LoVo (cell line): ENCODE measurements around the gene AMDHD2.
A peak's percentile ranks its signal among the peaks of the same experiment; 100 is the strongest.
"Not testable (repeated sequence)": the region's sequence is repeated elsewhere in the genome, so short reads cannot be mapped to it uniquely, and the experiment has no call there.

Source experiments
- DNase-seq: peaks from one replicate; pipeline ENCODE4 v3.0.0-alpha.2; 2016; ENCODE audit warnings: low spot score

Gene AMDHD2

GRCh38 chr16:2517954-2518605 is 2.1 kb upstream of the AMDHD2 start:
- no peak for DNase-seq

- no peak for DNase-seq
These were observed 1.1 kb upstream of the AMDHD2 start for GRCh38 chr16:2518823-2519710.

DNA sequence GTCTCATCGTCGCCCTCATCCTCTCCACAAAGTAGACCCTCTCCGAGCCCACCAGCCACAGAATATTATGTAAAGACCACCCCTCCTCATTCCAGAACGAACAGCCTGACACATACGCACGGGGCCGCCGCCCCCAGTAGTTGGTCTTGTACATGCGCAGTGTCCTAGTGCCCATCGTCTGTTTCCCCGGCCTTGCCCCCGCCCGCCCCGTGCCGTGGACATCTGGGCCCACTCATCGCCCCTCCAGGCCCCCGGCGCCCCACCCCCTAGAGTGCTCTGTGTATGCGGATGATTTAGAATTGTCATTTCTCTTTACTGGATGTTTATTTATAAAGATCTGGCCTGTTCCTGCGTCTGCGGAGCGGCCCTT is 475 bp upstream of the AMDHD2 start:
- DNase-seq: no peak

- DNase-seq: no peak
These were observed 787 bp downstream of the AMDHD2 start for GRCh38 chr16:2520784-2521531.

- no peak for DNase-seq
These were observed 3.6 kb downstream of the AMDHD2 start for GRCh38 chr16:2523801-2524231.

- no peak for DNase-seq
These were observed 4.3 kb downstream of the AMDHD2 start for GRCh38 chr16:2524339-2524938.

- no peak for DNase-seq
These were observed 6.0 kb downstream of the AMDHD2 start for GRCh38 chr16:2526135-2526534.

GRCh38 chr16:2527071-2527783 is 7.1 kb downstream of the AMDHD2 start:
- DNase-seq: no peak

GRCh38 chr16:2527784-2528100 is 7.6 kb downstream of the AMDHD2 start:
- DNase-seq: no peak

DNA sequence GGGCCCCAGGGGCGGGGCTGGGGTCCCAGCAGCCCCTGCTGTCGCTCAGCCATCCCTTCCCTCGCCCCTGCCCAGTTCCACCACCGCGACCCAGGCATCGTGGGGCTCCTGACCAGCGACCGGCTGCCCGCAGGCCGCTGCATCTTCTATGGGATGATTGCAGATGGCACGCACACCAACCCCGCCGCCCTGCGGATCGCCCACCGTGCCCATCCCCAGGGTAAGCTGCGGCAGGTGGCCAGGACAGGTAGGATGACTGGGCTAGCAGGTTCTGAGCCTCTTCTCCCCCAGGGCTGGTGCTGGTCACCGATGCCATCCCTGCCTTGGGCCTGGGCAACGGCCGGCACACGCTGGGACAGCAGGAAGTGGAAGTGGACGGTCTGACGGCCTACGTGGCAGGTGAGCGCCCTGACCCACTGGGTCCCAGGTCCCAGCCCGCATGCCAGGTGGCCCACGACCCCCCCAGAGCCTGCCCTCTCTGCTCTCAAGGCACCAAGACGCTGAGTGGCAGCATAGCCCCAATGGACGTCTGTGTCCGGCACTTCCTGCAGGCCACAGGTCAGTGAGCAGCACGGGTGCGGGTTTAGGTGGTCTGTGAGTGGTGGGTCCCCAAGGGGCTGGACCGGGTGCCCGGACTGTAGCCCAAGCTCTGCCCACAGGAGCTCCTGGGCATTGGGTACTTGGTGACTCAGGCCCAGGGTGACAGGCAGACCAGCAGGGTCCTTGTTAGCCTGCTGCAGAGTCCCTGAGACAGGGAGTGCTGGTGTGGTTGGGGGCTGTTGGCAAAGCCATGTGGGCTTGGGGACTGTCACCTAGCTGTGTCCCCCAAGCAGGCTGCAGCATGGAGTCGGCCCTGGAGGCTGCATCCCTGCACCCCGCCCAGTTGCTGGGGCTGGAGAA is 8.2 kb downstream of the AMDHD2 start:
- no peak for DNase-seq

DNA sequence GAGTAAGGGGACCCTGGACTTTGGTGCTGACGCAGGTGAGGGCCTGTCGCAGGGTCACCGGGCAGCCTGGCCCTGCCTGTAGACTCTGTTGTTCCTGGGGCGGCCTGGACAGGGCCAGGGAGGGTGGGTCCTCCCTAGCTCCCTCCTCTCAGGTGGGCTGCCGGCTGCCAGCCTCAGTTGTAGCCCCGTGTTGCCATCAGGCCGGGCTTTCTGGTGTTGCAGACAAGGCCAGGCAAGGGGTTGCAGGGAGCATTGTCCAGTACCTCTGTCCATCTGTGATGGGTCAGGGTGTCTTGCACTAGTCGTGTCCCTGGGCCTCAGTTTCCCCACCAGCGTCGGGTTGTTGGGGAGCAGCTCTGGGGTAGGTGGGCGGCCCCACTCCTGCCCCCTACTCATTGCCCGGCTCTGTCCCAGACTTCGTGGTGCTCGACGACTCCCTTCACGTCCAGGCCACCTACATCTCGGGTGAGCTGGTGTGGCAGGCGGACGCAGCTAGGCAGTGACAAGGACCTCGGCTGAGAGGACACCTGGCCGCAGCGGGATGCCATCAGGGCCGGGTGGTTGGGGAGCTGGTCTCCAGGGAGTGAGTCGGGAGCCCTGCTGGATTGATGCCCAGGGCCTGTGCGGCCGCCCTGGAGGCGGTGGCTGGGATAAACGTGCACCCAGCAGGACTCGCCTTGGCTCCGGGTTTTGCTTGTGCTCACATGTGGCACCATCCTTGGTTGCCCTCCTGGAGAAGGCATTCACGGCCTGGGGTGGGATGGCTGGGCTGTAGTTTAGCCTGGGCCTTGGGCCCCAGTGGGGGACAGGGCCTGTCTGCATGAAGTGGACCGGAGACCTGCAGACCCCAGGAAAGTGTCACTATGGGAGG is 9.1 kb downstream of the AMDHD2 start:
- DNase-seq: no peak

DNA sequence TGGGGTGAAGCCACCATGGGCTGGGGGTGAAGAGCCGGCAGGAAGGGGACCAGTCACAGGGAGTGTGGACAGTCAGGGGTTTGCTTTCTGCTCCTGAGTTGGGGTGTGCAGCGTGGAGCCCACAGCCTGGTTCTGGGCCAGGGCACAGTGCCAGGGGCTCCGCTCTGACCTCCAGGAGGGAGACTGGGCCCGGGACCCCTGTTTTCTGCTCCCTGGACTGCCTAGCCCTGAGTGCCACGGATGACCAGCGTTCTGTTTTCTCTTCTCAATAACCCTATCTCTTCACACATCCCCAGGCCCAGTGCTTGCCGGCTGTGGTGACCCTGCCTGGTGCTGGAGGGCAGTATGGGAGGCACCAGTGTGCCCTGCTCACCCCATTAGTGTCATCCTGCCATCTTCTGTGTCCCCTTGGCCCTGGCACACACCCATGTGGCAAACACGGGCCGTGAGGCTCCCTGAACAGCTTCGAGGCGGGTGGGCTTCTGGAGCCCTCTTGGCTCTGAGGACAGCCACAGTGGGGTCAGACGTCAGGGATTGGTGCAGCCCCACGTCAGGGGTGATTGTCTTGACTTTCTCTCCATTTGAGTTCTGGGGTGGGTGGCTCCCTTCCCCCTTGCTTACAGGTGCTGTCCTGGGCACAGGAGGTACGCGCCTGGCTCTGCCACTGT is 9.9 kb downstream of the AMDHD2 start:
- no peak for DNase-seq

DNA sequence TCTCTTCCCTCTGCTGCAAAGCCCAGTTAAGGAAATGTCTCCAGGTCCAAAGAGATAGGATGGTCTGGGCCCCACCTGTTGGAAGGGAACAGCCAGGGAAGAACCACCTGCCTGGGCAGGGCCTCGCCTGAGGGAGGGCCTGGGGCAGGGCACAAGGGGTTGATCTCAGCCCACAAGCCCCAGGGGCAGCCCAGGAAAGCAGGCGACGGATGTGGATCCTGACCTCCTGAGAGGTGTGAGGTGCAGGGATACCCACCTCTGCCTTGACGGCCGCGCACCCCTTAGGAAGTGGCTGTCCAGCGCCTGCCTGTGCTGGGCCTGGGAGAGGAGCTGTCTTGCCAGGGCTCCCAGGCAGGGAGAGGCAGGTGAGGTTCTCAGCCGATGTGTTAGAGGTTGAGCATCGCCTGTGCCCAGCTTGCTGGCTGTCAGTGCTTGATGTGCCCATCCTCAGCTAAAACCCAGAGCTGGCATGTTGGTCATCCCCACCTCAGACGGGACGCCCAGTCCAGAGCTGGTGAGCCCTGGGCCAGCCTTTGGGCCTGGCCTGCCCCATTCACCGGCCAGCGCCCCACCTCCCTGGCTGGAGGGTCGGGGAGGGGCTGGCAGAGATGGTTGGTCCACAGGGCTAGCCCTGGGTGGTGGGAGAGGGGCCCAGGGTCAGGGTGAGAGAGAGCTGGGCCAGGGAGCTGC is 10.6 kb downstream of the AMDHD2 start:
- DNase-seq: no peak

GRCh38 chr16:2531371-2531695 is 11.2 kb downstream of the AMDHD2 start, which contains the start of gene CEMP1:
Gene CEMP1 (minus strand): TSS chr16:2531408. CDS start chr16:2531073, 335 bp downstream.
- no peak for DNase-seq

- DNase-seq: peak; percentile 97
These were observed 11.7 kb downstream of the AMDHD2 start for GRCh38 chr16:2531696-2532493.

DNA sequence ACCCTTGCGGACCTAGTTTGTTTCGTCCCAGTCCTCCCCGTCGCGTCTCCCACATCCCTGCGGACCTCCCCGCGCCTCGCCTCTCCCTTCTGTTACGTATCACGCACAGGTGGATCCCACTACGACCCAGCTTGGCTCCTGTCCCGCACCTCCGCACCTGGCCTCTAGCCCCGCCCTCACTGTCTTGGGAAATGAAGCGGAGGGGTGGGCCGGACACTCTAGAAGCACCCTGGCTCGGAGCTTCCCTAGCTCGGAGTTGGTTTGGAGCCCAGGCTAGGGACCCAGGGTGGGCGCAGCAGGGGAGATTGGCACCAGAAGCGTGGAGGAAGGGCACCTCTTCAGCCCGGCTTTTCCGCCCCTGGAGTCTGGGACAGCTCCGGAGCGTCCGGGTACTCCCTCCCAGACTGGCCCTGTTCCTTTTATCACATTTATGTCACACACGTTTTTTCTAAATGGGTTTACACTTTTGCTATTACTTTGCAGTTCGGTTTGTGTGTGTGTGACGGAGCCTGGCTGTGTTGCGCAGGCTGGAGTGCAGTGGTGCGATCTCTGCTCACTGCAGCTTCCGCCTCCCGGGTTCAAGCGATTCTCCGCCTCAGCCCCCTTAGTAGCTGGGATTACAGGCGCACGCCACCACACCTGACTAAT is 12.4 kb downstream of the AMDHD2 start:
- DNase-seq: peak; percentile 86

- not testable (repeated sequence) for DNase-seq
These were observed 13.1 kb downstream of the AMDHD2 start for GRCh38 chr16:2533142-2533755.
